CD4-positive, CD25-positive, alpha-beta regulatory T cell (primary cell): ENCODE measurements around the gene TP73. TPM values are rescaled to one million over a fixed set of nuclear protein-coding genes. Genes with fewer than 3 reads are reported as not detected.
"Not testable (repeated sequence)": the region's sequence is repeated elsewhere in the genome, so short reads cannot be mapped to it uniquely, and the experiment has no call there.

Experiments used
- ATAC-seq, 2 donors: fragments of 150-1000 bp; cut with Tn5 transposase; one replicate each; pipeline ENCODE4 v1.10.0; 2021; ENCODE audit warnings: low read depth in 2 of 2, moderate number of reproducible peaks in 2 of 2, moderate library complexity in 1 of 2
- DNase-seq, 3 donors: peaks; one replicate each; pipeline versions ENCODE4 v3.0.0 to v3.0.0-alpha.2; 2012 to 2022; ENCODE audit warnings: mixed read lengths in 1 of 3
- H3K27ac ChIP-seq: one replicate; pipeline ENCODE4 v1.7.0; 2013; ENCODE audit warnings: mild to moderate bottlenecking, low read length; ENCODE audit not compliant: insufficient read depth, poor library complexity, severe bottlenecking
- H3K27me3 ChIP-seq: one replicate; pipeline ENCODE4 v1.7.0; 2013; ENCODE audit warnings: low read length; ENCODE audit not compliant: control insufficient read depth, insufficient read depth
- H3K36me3 ChIP-seq: one replicate; pipeline ENCODE4 v1.7.0; 2013; ENCODE audit warnings: mild to moderate bottlenecking, low read length, moderate library complexity; ENCODE audit not compliant: control insufficient read depth, insufficient read depth
- H3K4me1 ChIP-seq: 2 replicates; pipeline ENCODE4 v1.7.0; 2013; ENCODE audit warnings: mild to moderate bottlenecking, low read length; ENCODE audit not compliant: insufficient read depth, control insufficient read depth, poor library complexity, severe bottlenecking
- H3K4me3 ChIP-seq: one replicate; pipeline ENCODE4 v1.7.0; 2013; ENCODE audit warnings: low read depth, mild to moderate bottlenecking, low read length, moderate library complexity
- H3K9me3 ChIP-seq, 2 experiments: 1 replicate in 1 of 2; 2 replicates in 1 of 2; pipeline ENCODE4 v1.7.0; 2013; ENCODE audit warnings: low read length in 2 of 2, mild to moderate bottlenecking in 1 of 2, moderate library complexity in 1 of 2; ENCODE audit not compliant: control insufficient read depth in 2 of 2
- H3K27ac Mint-ChIP-seq, 3 donors: one replicate each; pipeline ENCODE4 v1.8.0; 2020 to 2022; ENCODE audit warnings: mild to moderate bottlenecking in 3 of 3, mixed read lengths in 3 of 3, moderate library complexity in 2 of 3
- H3K27me3 Mint-ChIP-seq: one replicate; pipeline ENCODE4 v1.8.0; 2022; ENCODE audit warnings: mild to moderate bottlenecking, mixed read lengths
- H3K36me3 Mint-ChIP-seq: one replicate; pipeline ENCODE4 v1.8.0; 2020; ENCODE audit warnings: mixed read lengths
- H3K4me1 Mint-ChIP-seq, 4 donors: one replicate each; pipeline ENCODE4 v1.8.0; 2020 to 2022; ENCODE audit warnings: mixed read lengths in 4 of 4, mild to moderate bottlenecking in 1 of 4
- H3K4me3 Mint-ChIP-seq, 4 donors: one replicate each; pipeline ENCODE4 v1.8.0; 2020 to 2022; ENCODE audit warnings: mild to moderate bottlenecking in 4 of 4, mixed read lengths in 4 of 4, moderate library complexity in 3 of 4
- H3K9me3 Mint-ChIP-seq, 7 donors: one replicate each; pipeline ENCODE4 v1.8.0; 2020 to 2022; ENCODE audit warnings: mixed read lengths in 7 of 7, mild to moderate bottlenecking in 3 of 7, moderate library complexity in 2 of 7
- polyA plus RNA-seq, 4 donors: library from polyadenylated mRNA; unstranded; fragments of 300-500 nt; fragmentation: Illumina TruSeq; gene quantifications; one replicate each; pipeline ENCODE4 v1.2.3, GENCODE V29; 2021
- total RNA-seq: library from RNA; stranded (reverse); gene quantifications from one replicate; pipeline ENCODE4 v1.2.3, GENCODE V29; 2022

Gene TP73
- total and polyA plus RNA-seq, 5 donors from 2014 or later = 0.08 to 0.12 TPM; not detected in 3

- H3K27me3 ChIP-seq, H3K36me3 Mint-ChIP-seq, H3K4me1 ChIP-seq, H3K36me3 ChIP-seq, H3K9me3 Mint-ChIP-seq, H3K27me3 Mint-ChIP-seq, H3K27ac ChIP-seq, H3K4me3 ChIP-seq, H3K9me3 ChIP-seq, H3K4me1 Mint-ChIP-seq: not testable (repeated sequence)
- DNase-seq = peak; percentile 52 to 72 (median 67)
- peak in 1 of 2 donors; percentile 57 for ATAC-seq
- Mint-ChIP-seq H3K27ac (peak overlapping the region in 1 of 3 donors; percentile 60), H3K4me3 (peak overlapping the region in 1 of 4 donors; percentile 34)
Observed at GRCh38 chr1:3724416-3725030, 72.2 kb downstream of the TP73 start.

GRCh38 chr1:3725366-3725765 is 73.0 kb downstream of the TP73 start:
- no peaks in the 10 kb centered on the region for H3K27me3 Mint-ChIP-seq
- peaks cover 0 to 5% (median 0%) of the 10 kb centered on the region in 4 donors for H3K4me1 Mint-ChIP-seq
- no peak for ATAC-seq
- H3K4me3 ChIP-seq = no peak overlapping the region
- H3K36me3 ChIP-seq = no peaks in the 10 kb centered on the region
- H3K9me3 Mint-ChIP-seq = peaks cover 0 to 1% (median 0%) of the 10 kb centered on the region in 7 donors
- peak overlapping the region in 1 of 3 donors; percentile 38 for H3K27ac Mint-ChIP-seq
- H3K27me3 ChIP-seq = no peaks in the 10 kb centered on the region
- no peaks in the 10 kb centered on the region for H3K36me3 Mint-ChIP-seq
- no peak overlapping the region for H3K4me3 Mint-ChIP-seq
- H3K9me3 ChIP-seq = no peaks in the 10 kb centered on the region
- DNase-seq = no peak
- no peak overlapping the region for H3K27ac ChIP-seq
- H3K4me1 ChIP-seq = peaks cover 1% of the 10 kb centered on the region

- Histone ChIP-seq H3K4me3 (no peak overlapping the region), H3K27ac (no peak overlapping the region), H3K27me3 (no peaks in the 10 kb centered on the region), H3K4me1 (no peaks in the 10 kb centered on the region), H3K36me3 (no peaks in the 10 kb centered on the region), H3K9me3 (no peaks in the 10 kb centered on the region)
- H3K27me3 Mint-ChIP-seq = no peaks in the 10 kb centered on the region
- no peaks in the 10 kb centered on the region for H3K36me3 Mint-ChIP-seq
- DNase-seq = no peak
- no peak for ATAC-seq
- no peak overlapping the region for H3K4me3 Mint-ChIP-seq
- peaks cover 0 to 1% (median 0%) of the 10 kb centered on the region in 7 donors for H3K9me3 Mint-ChIP-seq
- no peak overlapping the region for H3K27ac Mint-ChIP-seq
- H3K4me1 Mint-ChIP-seq = peaks cover 0 to 2% (median 0%) of the 10 kb centered on the region in 4 donors
Observed at GRCh38 chr1:3727042-3727824, 74.9 kb downstream of the TP73 start.

DNA sequence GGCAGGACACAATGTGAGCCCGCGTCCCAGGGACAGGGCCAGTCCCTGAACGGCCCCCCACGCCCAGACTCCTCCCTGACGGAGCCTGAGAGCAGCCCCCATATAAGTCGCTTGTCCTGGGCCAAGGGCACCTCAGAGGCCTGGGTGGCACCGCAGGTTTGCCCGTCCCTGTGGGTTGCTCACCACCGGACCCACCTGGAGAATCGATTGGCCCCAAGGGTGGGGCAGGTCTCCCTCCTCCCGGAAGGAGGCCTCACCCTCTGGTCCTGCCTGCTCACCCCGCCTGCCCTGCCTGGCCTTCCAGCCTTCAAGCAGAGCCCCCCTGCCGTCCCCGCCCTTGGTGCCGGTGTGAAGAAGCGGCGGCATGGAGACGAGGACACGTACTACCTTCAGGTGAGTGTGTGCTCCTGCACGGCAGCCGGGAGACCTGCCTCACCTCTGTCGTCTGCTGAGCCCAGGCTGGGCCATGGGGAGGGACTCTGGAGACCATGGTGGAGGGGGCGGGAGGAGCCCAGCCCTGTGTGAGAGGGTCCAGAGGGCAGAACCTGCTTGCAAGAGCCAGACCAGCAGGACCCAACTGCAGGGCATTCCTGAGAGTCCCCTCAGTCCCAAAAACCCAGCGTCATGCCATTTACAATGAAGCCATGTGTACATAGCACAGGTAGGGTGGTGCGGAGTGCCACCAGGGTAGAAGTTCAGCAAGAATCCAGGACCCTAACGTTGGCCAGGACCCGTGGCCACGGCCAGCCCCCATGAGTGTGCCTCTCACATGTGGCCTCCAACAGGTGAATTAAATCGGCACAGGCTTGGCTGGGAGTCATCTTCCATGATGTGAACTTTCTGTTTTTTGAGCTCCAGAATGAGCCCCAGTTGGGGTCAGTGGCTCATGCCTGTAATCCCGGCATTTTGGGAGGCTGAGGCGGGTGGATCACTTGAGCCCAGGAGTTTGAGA is 75.8 kb downstream of the TP73 start:
- peaks cover 0 to 1% (median 0%) of the 10 kb centered on the region in 7 donors for H3K9me3 Mint-ChIP-seq
- ATAC-seq (no peak), DNase-seq (no peak)
- H3K27ac Mint-ChIP-seq = peak overlapping the region in 1 of 3 donors; percentile 14
- Histone ChIP-seq H3K4me3 (no peak overlapping the region), H3K27ac (no peak overlapping the region), H3K4me1 (no peaks in the 10 kb centered on the region), H3K9me3 (no peaks in the 10 kb centered on the region), H3K27me3 (no peaks in the 10 kb centered on the region), H3K36me3 (no peaks in the 10 kb centered on the region)
- H3K27me3 Mint-ChIP-seq = no peaks in the 10 kb centered on the region
- H3K4me3 Mint-ChIP-seq = no peak overlapping the region
- no peaks in the 10 kb centered on the region for H3K36me3 Mint-ChIP-seq
- H3K4me1 Mint-ChIP-seq = peaks cover 0 to 2% (median 0%) of the 10 kb centered on the region in 4 donors

- peaks cover 0 to 1% (median 0%) of the 10 kb centered on the region in 7 donors for H3K9me3 Mint-ChIP-seq
- no peaks in the 10 kb centered on the region for H3K27me3 ChIP-seq
- no peaks in the 10 kb centered on the region for H3K27me3 Mint-ChIP-seq
- no peaks in the 10 kb centered on the region for H3K9me3 ChIP-seq
- no peaks in the 10 kb centered on the region for H3K36me3 Mint-ChIP-seq
- H3K4me3 ChIP-seq = no peak overlapping the region
- DNase-seq (no peak), ATAC-seq (no peak)
- H3K4me1 Mint-ChIP-seq = no peaks in the 10 kb centered on the region
- H3K4me3 Mint-ChIP-seq = no peak overlapping the region
- no peaks in the 10 kb centered on the region for H3K4me1 ChIP-seq
- no peaks in the 10 kb centered on the region for H3K36me3 ChIP-seq
- no peak overlapping the region for H3K27ac ChIP-seq
- H3K27ac Mint-ChIP-seq = no peak overlapping the region
Observed at GRCh38 chr1:3729594-3730542, 77.6 kb downstream of the TP73 start.

DNA sequence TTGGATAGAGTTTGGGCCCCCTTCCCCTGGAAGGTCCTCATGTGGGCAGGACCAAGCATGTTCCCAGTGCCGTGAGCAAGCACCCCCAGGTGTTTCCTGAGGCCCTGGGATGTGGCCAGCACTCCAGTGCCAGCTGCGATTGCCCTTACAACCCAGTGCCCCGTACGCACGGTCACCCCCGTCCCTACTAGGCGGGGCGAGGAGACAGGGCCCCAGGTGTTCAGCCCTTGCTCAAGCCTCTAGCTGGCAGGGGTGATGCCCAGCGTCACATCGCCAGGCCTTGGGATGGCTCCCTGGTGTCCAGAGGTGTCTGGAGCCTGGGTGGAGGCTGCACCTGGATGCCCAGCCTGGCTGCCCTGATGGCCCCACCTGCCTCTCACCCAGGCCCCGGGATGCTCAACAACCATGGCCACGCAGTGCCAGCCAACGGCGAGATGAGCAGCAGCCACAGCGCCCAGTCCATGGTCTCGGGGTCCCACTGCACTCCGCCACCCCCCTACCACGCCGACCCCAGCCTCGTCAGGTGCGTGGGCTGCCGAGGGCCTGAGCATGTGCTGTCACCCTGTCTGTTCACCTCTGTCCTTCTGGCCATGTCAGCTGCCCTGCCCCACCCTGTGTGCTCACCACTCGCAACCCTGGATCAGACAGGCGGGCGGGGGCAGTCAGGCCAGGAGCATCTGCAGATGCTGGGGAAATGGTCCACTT is 78.4 kb downstream of the TP73 start:
- H3K9me3 Mint-ChIP-seq = peaks cover 0 to 1% (median 0%) of the 10 kb centered on the region in 7 donors
- H3K36me3 Mint-ChIP-seq = no peaks in the 10 kb centered on the region
- DNase-seq (no peak), ATAC-seq (no peak)
- no peaks in the 10 kb centered on the region for H3K9me3 ChIP-seq
- H3K4me1 ChIP-seq = no peaks in the 10 kb centered on the region
- H3K27ac ChIP-seq = no peak overlapping the region
- no peak overlapping the region for H3K27ac Mint-ChIP-seq
- no peaks in the 10 kb centered on the region for H3K36me3 ChIP-seq
- H3K4me3 ChIP-seq = no peak overlapping the region
- no peaks in the 10 kb centered on the region for H3K27me3 ChIP-seq
- H3K4me1 Mint-ChIP-seq = no peaks in the 10 kb centered on the region
- no peaks in the 10 kb centered on the region for H3K27me3 Mint-ChIP-seq
- no peak overlapping the region for H3K4me3 Mint-ChIP-seq
